Measurements from ENCODE around the gene KLHL22.

The KLHL22 gene

DNA sequence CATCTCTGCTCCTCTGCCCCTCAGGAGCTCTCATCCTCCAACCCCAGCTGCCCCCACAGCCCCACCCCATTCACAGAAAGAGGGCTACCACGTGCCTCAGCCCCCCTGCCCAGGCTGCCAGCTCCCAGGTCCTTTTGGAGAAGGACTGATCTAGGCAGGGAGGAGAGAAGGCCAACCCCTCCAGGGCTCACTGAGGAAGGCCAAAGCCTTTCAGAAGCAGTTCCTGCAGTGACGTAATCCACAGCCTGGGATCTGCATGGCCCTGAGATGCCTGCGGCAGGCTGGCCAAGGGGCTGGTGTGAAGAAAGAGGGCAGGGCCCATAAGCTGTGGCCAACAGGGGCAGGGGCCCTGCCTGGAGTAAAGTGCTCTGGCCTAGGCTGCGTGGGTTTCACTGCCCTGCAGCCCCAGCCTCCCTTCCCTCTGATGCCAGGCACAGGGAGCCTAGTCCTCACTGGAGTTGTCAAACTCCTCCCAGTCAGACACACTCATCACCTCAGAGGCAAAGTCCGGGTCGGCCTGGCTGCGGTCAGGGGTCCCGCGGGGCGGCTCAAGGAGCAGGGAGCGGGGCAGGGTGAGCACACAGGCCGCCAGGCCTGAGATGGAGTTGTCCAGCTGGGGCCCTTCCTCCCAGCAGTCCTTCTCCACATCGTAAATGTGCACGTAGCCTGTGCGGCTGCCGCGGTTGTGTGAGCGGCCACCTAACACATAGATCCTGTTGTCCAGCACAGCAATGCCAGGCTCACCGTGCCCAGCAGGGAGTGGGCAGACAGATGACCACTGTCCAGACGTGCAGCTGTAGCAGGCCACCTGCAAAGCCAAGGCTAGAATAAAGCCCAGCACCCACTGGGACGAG lies 53.7 kb downstream of the KLHL22 start:
- H3K4me3 ChIP-seq (ENCODE audit: control insufficient read depth, low read depth, low read length), result no peak overlapping the region
- no peak for DNase-seq (ENCODE audit: low read depth)
- TF ChIP-seq, protein P1, sequence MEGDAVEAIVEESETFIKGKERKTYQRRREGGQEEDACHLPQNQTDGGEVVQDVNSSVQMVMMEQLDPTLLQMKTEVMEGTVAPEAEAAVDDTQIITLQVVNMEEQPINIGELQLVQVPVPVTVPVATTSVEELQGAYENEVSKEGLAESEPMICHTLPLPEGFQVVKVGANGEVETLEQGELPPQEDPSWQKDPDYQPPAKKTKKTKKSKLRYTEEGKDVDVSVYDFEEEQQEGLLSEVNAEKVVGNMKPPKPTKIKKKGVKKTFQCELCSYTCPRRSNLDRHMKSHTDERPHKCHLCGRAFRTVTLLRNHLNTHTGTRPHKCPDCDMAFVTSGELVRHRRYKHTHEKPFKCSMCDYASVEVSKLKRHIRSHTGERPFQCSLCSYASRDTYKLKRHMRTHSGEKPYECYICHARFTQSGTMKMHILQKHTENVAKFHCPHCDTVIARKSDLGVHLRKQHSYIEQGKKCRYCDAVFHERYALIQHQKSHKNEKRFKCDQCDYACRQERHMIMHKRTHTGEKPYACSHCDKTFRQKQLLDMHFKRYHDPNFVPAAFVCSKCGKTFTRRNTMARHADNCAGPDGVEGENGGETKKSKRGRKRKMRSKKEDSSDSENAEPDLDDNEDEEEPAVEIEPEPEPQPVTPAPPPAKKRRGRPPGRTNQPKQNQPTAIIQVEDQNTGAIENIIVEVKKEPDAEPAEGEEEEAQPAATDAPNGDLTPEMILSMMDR (conservative IDR thresholded peaks at IDR 0.05; ENCODE audit: control insufficient read depth, insufficient read depth, low read depth, low read length), result no peak

DNA sequence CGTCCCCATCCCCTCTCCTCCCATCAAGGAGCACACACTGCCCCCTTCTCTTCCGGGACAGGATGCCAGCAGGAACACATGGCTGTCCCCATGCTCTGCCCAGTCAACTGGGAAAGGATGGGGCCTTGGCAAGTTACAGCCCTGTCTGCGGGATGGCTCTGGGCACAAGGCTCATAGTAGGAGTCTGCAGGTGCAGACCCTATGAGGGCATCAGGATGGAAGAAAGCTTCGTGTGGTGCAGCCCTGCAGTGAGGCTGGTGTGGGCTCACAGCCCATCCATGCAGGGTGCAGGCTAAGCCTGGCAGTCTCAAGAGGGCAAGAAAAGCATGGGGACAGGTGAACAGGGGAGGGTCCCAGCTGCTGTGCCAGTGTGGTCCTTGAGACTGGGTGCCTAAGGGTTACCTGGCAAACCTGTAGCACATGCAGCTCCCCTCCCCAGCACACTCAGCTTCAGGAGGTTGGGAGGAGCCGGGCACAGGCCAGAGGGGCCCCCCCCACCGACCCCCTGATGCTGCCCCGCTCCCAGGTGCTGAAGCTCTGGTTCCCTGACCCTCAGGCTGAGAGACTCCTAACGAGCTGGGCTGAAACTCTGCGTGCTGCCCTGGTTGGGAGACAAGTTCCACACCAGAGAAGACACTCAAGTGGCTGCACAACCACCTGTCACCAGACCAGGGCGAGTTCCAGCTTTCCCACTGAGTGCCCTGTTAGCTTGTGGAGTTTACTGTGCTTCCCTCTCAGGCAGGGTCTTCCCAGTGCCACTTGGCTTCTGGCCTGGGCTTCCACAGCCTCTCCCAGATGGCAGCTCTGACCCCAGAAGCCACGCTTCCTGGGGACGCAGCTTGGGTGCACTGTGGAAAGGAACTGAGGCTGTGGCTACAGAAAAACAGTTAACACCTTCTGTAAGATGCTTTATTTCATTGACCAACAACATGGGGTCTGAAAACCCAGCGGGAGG lies 54.7 kb downstream of the KLHL22 start:
- no peak for DNase-seq (ENCODE audit: low read depth)
- H3K4me3 ChIP-seq (ENCODE audit: control insufficient read depth, low read depth, low read length), result no peak overlapping the region
- TF ChIP-seq, protein P1 (conservative IDR thresholded peaks at IDR 0.05; ENCODE audit: control insufficient read depth, insufficient read depth, low read depth, low read length), result no peak

DNA sequence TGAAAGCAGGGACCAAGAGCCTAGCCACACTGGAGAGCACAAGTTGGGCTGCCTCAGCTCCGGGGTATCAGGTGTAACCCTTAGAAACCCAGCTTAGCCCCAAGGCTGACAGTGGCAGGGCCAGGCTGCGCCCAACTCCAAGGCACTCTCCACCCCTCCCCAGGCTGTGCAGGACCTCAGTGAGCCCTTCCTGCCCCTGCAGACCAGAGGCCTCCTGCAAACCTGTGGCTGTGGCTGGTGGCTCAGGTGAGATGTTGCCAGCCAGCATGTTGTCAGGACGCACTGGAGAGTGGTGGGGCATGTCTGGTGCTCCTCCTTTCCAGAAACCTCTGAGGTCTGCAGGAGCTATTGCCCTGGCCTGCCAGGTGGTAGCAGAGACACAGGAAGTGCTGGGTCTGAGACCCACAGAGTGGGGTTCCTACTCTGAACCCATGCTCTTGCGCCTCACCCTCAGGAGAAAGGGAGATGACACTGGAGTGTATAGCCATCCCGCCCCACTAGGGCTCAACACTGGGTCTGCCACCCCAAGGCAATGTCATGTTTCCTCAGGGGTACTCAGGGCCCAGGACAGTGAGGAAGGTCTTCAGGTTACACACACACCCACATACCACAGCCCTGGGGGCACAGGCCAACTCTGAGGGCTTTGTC lies 55.5 kb downstream of the KLHL22 start:
- TF ChIP-seq, protein P1 (conservative IDR thresholded peaks at IDR 0.05; ENCODE audit: control insufficient read depth, insufficient read depth, low read depth, low read length), result no peak
- H3K4me3 ChIP-seq (ENCODE audit: control insufficient read depth, low read depth, low read length), result no peak overlapping the region
- DNase-seq (ENCODE audit: low read depth), result no peak

DNA sequence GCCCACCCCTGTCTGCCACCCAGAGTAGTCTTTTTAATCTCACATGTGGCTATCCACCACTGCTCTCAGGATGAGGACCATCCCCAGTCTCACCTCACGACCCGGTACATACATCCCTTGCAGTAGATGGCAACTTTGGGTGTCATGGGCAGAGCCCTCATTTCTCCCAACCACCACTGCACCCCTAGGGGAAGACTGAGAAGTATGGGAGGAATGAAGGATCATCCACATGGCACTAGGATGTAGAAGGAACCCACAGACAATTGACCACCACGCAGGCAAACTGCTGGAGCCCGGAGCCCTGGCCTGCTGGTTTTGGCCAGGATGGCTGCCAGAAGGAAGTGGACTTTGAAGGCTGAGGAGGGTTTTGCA lies 56.1 kb downstream of the KLHL22 start:
- no peak for DNase-seq (ENCODE audit: low read depth)
- TF ChIP-seq, protein P1 (conservative IDR thresholded peaks at IDR 0.05; ENCODE audit: control insufficient read depth, insufficient read depth, low read depth, low read length), result no peak
- H3K4me3 ChIP-seq (ENCODE audit: control insufficient read depth, low read depth, low read length), result no peak overlapping the region

DNA sequence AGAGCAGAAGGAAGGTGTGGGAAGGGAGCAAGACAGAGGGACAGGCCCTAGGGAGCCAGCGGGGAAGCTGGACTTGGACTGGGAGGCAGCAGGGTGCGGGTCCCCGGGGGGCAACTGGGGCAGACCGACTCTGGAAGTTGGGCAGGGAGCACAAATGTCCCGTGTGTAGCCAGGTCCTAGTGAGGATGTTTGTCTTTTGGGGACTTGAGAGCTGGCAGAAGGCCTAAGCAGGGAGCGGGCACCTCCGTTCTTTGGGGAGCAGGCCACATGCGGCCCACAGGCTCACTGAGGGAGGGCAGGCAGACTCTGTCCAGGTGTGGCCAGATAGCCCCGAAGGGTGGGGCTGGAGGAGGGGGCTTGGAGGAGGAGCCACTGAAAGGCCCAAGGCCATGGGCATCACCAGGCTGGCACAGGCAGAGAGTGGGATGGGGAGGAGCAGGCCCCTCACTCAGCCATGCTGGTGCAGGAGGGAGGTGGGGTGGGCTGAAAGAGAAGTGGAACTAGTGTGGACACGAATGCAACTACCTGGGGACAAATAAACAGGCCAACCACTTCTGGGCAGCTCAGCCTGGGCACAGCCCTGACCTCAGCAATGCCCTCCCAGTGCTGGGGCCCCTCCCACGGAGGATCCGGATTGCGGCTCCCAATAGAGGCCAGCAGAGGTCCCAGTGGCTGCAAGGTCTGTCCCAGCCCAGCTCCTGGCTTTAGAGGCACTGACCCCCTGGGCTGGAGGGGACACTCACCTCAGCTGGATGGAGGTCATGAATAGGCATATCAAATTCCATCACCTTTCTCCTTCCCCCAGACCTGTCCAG lies 56.7 kb downstream of the KLHL22 start:
- peak overlapping the region; percentile 49 for H3K4me3 ChIP-seq (ENCODE audit: control insufficient read depth, low read depth, low read length)
- no peak for DNase-seq (ENCODE audit: low read depth)
- TF ChIP-seq, protein P1 (conservative IDR thresholded peaks at IDR 0.05; ENCODE audit: control insufficient read depth, insufficient read depth, low read depth, low read length), result peak; percentile 30

DNA sequence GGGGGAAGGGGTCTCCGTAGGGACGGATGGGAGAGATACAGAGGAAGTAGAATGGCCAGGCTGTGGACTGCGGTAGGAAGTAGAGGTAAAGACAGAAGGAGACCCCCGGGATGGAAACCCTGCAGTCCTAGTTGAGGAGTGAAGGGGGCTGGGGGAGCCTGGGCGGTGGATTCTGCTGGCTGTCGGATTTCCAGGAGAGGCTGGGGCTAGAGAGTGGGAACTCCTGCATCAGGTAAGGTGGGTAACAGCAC lies 57.2 kb downstream of the KLHL22 start:
- TF ChIP-seq, protein P1 (conservative IDR thresholded peaks at IDR 0.05; ENCODE audit: control insufficient read depth, insufficient read depth, low read depth, low read length), result no peak
- no peak for DNase-seq (ENCODE audit: low read depth)
- H3K4me3 ChIP-seq (ENCODE audit: control insufficient read depth, low read depth, low read length), result peak overlapping the region; percentile 49

Data from fibroblast of mammary gland (primary cell).